AG04450 (cell line): ENCODE results near the gene GLIS1. TPM values are rescaled to one million over a fixed set of nuclear protein-coding genes. Genes with fewer than 3 reads are reported as not detected.

Experiments
- CTCF ChIA-PET: fragments of 300-600, 350-600 bp; formaldehyde crosslinking; extraction: SDS; loops from one replicate; lab custom pipeline; 2022; ENCODE audit warnings: antibody characterized with exemption, inconsistent platforms; lab: Charles Lee
- POLR2A ChIA-PET: fragments of 350-600 bp; formaldehyde crosslinking; extraction: SDS; loops from one replicate; lab custom pipeline; 2021; ENCODE audit warnings: antibody characterized with exemption, inconsistent platforms; lab: Yijun Ruan, JAX
- DNase-seq: peaks from one replicate; pipeline ENCODE4 v3.0.0-alpha.2; 2011; ENCODE audit warnings: low read depth, low spot score
- H3K27ac ChIP-seq: one replicate; pipeline ENCODE4 v1.5.1; 2012; ENCODE audit warnings: low read depth, low read length, control low read depth
- H3K27me3 ChIP-seq: one replicate; pipeline ENCODE4 v1.6.0; 2012; ENCODE audit warnings: low read length; ENCODE audit not compliant: control insufficient read depth, insufficient read depth
- H3K4me3 ChIP-seq: 2 replicates; pipeline ENCODE4 v1.5.1; 2011; ENCODE audit warnings: mild to moderate bottlenecking, low read depth, low read length, control low read depth
- H3K9me3 ChIP-seq: 2 replicates; pipeline ENCODE4 v1.5.1; 2012; ENCODE audit warnings: low read length; ENCODE audit not compliant: control insufficient read depth, insufficient read depth
- CTCF ChIP-seq: IDR thresholded peaks from 2 replicates; pipeline ENCODE4 v1.5.1; 2011; ENCODE audit warnings: low read depth, low read length, control low read depth, inconsistent platforms
- polyA plus RNA-seq: library from polyadenylated mRNA; depleted of rRNA; stranded (reverse); fragments of >200 nt; gene quantifications from 2 replicates; pipeline ENCODE4 v1.2.3, GENCODE V29; 2011

GLIS1 gene
- polyA plus RNA-seq, 1 experiment: 0.77 TPM

DNA sequence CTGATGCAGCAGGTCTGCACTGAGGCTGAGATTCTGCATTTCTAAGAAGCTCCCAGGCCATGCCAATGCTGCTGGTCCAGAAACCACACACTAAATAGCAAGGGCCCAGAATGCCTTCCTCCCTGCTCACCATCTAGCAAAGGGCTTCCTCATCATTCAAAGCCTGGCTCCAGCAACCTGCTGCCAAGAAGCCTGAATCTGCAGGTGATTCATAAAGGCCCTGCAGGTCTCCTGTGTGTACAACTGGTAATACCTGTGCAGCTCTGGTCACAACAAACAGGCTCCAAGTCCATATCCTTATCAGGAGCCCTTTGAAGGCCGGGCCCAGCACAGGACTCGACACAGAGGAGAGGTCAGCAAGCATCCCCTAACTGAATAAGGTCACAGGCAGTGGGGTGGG, 26.7 kb downstream of the GLIS1 start:
- TF ChIP-seq CTCF: no peak
- POLR2A ChIA-PET: no interaction called here
- CTCF ChIA-PET: interaction anchor here (1.0 to 1.1 kb wide), 2 partner anchors 14 to 42 kb away, joined by 4 to 6 read pairs; no protein-coding TSS in a partner anchor
- no peaks in the 10 kb centered on the region for H3K27me3 ChIP-seq
- no peak for DNase-seq
- no peak overlapping the region for H3K27ac ChIP-seq
- no peak overlapping the region for H3K4me3 ChIP-seq
- no peaks in the 10 kb centered on the region for H3K9me3 ChIP-seq

GRCh38 chr1:53710584-53710983, 28.4 kb downstream of the GLIS1 start:
- H3K27me3 ChIP-seq: no peaks in the 10 kb centered on the region
- CTCF ChIA-PET: no interaction called here
- TF ChIP-seq CTCF: no peak
- POLR2A ChIA-PET: no interaction called here
- H3K27ac ChIP-seq: no peak overlapping the region
- DNase-seq: no peak
- H3K4me3 ChIP-seq: no peak overlapping the region
- no peaks in the 10 kb centered on the region for H3K9me3 ChIP-seq

GRCh38 chr1:53708687-53709086, 30.3 kb downstream of the GLIS1 start:
- Histone ChIP-seq H3K4me3 (no peak overlapping the region), H3K27me3 (no peaks in the 10 kb centered on the region), H3K9me3 (no peaks in the 10 kb centered on the region), H3K27ac (no peak overlapping the region)
- POLR2A ChIA-PET: no interaction called here
- no peak for TF ChIP-seq CTCF
- DNase-seq: no peak
- CTCF ChIA-PET: no interaction called here

- no peak overlapping the region for H3K27ac ChIP-seq
- no peaks in the 10 kb centered on the region for H3K27me3 ChIP-seq
- no peak overlapping the region for H3K4me3 ChIP-seq
- ChIA-PET POLR2A (no interaction called here), CTCF (interaction anchor here (1.1 kb wide), 1 partner anchor 9 kb away, joined by 3 read pairs; no protein-coding TSS in a partner anchor)
- DNase-seq: no peak
- no peaks in the 10 kb centered on the region for H3K9me3 ChIP-seq
- no peak for TF ChIP-seq CTCF
Measured at GRCh38 chr1:53706356-53706755, 32.6 kb downstream of the GLIS1 start.

GRCh38 chr1:53705446-53706096, 33.4 kb downstream of the GLIS1 start:
- TF ChIP-seq CTCF: no peak
- CTCF ChIA-PET: interaction anchor here (1.1 kb wide), 1 partner anchor 10 kb away, joined by 3 read pairs; no protein-coding TSS in a partner anchor
- Histone ChIP-seq H3K9me3 (no peaks in the 10 kb centered on the region), H3K27ac (no peak overlapping the region), H3K27me3 (no peaks in the 10 kb centered on the region), H3K4me3 (no peak overlapping the region)
- POLR2A ChIA-PET: no interaction called here
- DNase-seq: no peak
